NCI-H2196 treated with DMSO at 0.1 percent for 48 hours (cell line): Measurements from ENCODE around the gene RNF180.
"Not testable (repeated sequence)": the region's sequence is repeated elsewhere in the genome, so short reads cannot be mapped to it uniquely, and the experiment has no call there.

Experiments used
- DNase-seq: peaks from one replicate; lab custom pipeline; 2025; ENCODE audit not compliant: unreplicated experiment; lab: John Stamatoyannopoulos, UW

RNF180 gene

GRCh38 chr5:64364426-64364825, 198.8 kb downstream of the RNF180 start:
- DNase-seq: no peak

- DNase-seq: no peak
Measured at GRCh38 chr5:64384765-64385164, 219.1 kb downstream of the RNF180 start.

- DNase-seq: no peak
Measured at GRCh38 chr5:64397552-64397951, 231.9 kb downstream of the RNF180 start.

GRCh38 chr5:64398735-64399134, 233.1 kb downstream of the RNF180 start:
- not testable (repeated sequence) for DNase-seq

GRCh38 chr5:64407103-64407825, 241.6 kb downstream of the RNF180 start:
- DNase-seq: not testable (repeated sequence)

- no peak for DNase-seq
Measured at GRCh38 chr5:64417390-64417789, 251.7 kb downstream of the RNF180 start.

- DNase-seq: no peak
Measured at GRCh38 chr5:64418013-64418412, 252.4 kb downstream of the RNF180 start.
